ENCODE results near the gene PGLYRP3. TPM values are rescaled to one million over a fixed set of nuclear protein-coding genes. Genes with fewer than 3 reads are reported as not detected.

Gene PGLYRP3
- total RNA-seq, 1 donor from 2014 or later, result 0.87 TPM

DNA sequence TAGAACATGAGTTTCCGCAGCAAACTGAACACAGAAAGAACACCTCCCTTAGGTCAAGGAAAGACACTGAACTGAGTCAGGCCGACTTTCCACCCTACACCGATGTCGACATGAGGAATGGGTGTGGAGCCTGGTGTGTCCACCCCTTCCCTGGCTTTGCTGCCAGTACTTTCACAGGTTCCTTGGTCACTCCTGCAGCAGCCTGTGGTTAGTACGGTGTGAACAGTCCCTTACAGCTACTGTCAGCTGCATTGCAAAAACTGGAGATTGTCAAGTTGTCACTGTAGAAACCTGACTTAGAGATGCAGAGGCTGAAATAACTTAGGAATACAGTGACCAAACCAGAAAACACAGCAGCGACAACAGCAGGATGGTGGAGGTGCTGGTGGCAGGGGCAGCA lies 7.1 kb downstream of the PGLYRP3 start:
- TF ChIP-seq, protein P1, sequence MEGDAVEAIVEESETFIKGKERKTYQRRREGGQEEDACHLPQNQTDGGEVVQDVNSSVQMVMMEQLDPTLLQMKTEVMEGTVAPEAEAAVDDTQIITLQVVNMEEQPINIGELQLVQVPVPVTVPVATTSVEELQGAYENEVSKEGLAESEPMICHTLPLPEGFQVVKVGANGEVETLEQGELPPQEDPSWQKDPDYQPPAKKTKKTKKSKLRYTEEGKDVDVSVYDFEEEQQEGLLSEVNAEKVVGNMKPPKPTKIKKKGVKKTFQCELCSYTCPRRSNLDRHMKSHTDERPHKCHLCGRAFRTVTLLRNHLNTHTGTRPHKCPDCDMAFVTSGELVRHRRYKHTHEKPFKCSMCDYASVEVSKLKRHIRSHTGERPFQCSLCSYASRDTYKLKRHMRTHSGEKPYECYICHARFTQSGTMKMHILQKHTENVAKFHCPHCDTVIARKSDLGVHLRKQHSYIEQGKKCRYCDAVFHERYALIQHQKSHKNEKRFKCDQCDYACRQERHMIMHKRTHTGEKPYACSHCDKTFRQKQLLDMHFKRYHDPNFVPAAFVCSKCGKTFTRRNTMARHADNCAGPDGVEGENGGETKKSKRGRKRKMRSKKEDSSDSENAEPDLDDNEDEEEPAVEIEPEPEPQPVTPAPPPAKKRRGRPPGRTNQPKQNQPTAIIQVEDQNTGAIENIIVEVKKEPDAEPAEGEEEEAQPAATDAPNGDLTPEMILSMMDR (conservative IDR thresholded peaks at IDR 0.05), result no peak
- no peaks in the 10 kb centered on the region for H3K36me3 Mint-ChIP-seq
- peaks cover 14% of the 10 kb centered on the region for H3K27me3 Mint-ChIP-seq
- H3K4me1 Mint-ChIP-seq (ENCODE audit: unreplicated experiment), result no peaks in the 10 kb centered on the region
- no peak overlapping the region for H3K27ac Mint-ChIP-seq
- no peaks in the 10 kb centered on the region for H3K9me3 Mint-ChIP-seq
- no peak overlapping the region for H3K4me3 Mint-ChIP-seq
- no peak for DNase-seq (ENCODE audit: extremely low spot score, unreplicated experiment)

DNA sequence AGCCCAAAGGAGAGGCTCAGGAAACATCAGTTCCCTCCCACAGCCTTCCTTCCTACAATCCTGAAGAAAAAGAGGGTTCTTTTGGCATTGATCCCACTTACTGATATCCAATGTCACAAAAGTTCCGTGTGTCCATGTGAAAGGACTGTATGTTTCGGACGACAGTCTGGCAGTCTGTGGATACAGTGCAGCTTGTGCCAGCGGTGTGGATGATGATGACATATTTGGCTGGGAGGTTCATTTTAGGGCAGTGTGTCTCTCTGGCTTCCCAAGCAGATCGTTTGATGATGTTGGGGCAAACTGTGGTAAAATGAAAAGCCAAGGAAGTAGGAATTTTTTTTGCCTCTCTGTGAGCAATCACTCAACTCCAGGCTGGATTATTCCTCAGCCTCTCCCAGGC lies 10.4 kb downstream of the PGLYRP3 start:
- TF ChIP-seq, protein P1 (conservative IDR thresholded peaks at IDR 0.05), result no peak
- no peak overlapping the region for H3K4me3 Mint-ChIP-seq
- no peak overlapping the region for H3K27ac Mint-ChIP-seq

DNA sequence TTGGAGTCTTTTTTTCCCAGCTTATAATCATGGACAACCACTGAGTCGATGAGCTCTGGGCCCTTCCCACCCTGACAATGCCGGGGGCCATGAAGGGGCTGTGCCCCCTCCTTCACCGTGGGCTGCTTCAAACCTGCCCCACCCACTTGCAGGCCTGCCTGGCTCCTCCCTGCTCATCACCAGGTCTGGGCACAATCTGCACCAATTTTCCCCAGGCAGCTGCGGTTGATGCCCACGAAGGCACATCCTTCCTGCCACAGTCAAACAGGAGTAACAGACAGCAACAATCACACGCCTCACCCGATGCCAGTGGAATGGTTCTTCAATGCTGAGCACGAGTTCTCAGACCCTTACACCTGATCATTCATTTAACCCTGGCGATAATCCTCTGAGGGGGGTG lies 18.9 kb downstream of the PGLYRP3 start:
- DNase-seq (ENCODE audit: extremely low spot score, unreplicated experiment), result no peak
- Mint-ChIP-seq H3K4me1 (ENCODE audit: unreplicated experiment) (peaks cover 8% of the 10 kb centered on the region), H3K9me3 (no peaks in the 10 kb centered on the region), H3K27ac (peak overlapping the region; percentile 35), H3K27me3 (peaks cover 4% of the 10 kb centered on the region), H3K4me3 (no peak overlapping the region), H3K36me3 (no peaks in the 10 kb centered on the region)
- TF ChIP-seq, protein P1 (conservative IDR thresholded peaks at IDR 0.05), result no peak

More for the DNA sequence above, 10.4 kb downstream of the PGLYRP3 start:
- Mint-ChIP-seq H3K9me3 (no peaks in the 10 kb centered on the region), H3K4me1 (ENCODE audit: unreplicated experiment) (no peaks in the 10 kb centered on the region), H3K27me3 (peaks cover 14% of the 10 kb centered on the region), H3K36me3 (no peaks in the 10 kb centered on the region)
- no peak for DNase-seq (ENCODE audit: extremely low spot score, unreplicated experiment)

DNA sequence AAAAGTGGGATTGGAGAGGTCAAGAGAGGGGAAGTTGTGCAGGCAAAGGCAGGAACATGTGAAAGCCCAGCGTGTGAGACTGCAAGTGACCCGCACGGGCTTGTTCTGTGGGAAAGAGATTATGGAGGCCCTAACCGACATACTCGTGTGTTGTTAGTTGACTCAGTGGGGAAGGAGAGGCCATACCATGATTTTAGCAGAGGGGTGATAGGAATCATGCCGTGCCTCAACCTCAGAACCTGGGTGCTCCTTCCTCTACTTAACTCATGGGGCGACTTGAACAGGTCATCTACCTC lies 19.3 kb downstream of the PGLYRP3 start:
- Mint-ChIP-seq H3K9me3 (no peaks in the 10 kb centered on the region), H3K36me3 (no peaks in the 10 kb centered on the region), H3K4me1 (ENCODE audit: unreplicated experiment) (peaks cover 8% of the 10 kb centered on the region), H3K27me3 (peaks cover 4% of the 10 kb centered on the region), H3K27ac (no peak overlapping the region), H3K4me3 (no peak overlapping the region)
- no peak for DNase-seq (ENCODE audit: extremely low spot score, unreplicated experiment)
- TF ChIP-seq, protein P1 (conservative IDR thresholded peaks at IDR 0.05), result no peak

DNA sequence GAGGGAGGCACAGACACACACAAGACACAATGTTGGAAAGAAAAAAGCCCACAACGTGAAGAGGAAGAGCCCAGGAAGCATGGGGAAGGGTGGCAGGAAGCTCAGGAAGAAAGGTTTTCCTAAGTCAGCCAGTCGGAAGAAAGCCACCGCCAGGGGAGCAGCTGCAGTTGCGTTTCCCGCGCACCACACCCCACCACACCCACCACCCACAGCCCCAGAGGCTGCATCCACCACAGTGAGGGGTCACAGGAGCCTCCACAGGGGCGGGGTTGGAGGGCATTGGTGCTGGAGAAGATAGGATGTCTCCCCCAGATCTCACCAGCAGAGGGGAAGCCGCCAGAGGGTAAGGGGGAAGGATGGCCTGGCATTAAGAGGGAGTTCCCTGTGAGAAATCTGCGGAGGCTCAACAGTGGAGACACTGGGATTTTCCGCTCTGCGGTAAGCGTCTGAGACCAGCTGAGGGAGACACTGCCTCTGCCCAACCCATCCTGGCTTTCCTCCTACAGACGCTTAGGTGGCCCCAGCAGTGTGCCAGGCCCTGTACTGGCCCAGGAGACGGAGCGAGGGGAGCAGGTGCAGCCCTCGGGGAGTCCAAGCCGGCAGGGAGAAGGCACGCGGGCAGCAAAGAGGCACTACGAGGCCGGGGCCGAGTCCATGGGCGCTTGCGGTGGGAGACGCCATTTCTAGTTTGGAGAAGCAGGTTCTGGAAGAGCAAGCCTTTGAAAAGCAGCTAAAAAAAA lies 19.8 kb downstream of the PGLYRP3 start:
- peak overlapping the region; percentile 90 for H3K27ac Mint-ChIP-seq
- H3K9me3 Mint-ChIP-seq, result no peaks in the 10 kb centered on the region
- peak overlapping the region; percentile 80 for H3K4me3 Mint-ChIP-seq
- peaks cover 8% of the 10 kb centered on the region for H3K4me1 Mint-ChIP-seq (ENCODE audit: unreplicated experiment)
- H3K36me3 Mint-ChIP-seq, result no peaks in the 10 kb centered on the region
- peaks cover 4% of the 10 kb centered on the region for H3K27me3 Mint-ChIP-seq
- TF ChIP-seq, protein P1 (conservative IDR thresholded peaks at IDR 0.05), result no peak
- DNase-seq (ENCODE audit: extremely low spot score, unreplicated experiment), result no peak

All from type B pancreatic cell (in vitro differentiated cells).